HepG2 (cell line): ENCODE results near the gene ARFGEF3. TPM values are rescaled to one million over a fixed set of nuclear protein-coding genes. Genes with fewer than 3 reads are reported as not detected.

ENCODE experiments used
- BCL6 ChIP-seq: IDR thresholded peaks from 2 replicates; pipeline ENCODE4 v1.6.1; 2016; ENCODE audit warnings: missing genetic modification reagents, missing compliant biosample characterization
- EED ChIP-seq: sonication (generic); formaldehyde crosslinking; IDR thresholded peaks from 2 replicates; pipeline ENCODE4 v1.5.0; 2020; ENCODE audit warnings: mild to moderate bottlenecking, missing genetic modification reagents
- ETV6 ChIP-seq: sonication (generic); formaldehyde crosslinking; conservative IDR thresholded peaks from 2 replicates; pipeline ENCODE4 v1.4.0; 2020; ENCODE audit warnings: missing genetic modification reagents
- FOXK1 ChIP-seq: sonication (generic); formaldehyde crosslinking; IDR thresholded peaks from 2 replicates; pipeline ENCODE4 v1.4.0; 2020; ENCODE audit warnings: low read depth, missing genetic modification reagents, borderline replicate concordance
- GTF3A ChIP-seq: sonication (generic); formaldehyde crosslinking; conservative IDR thresholded peaks from 2 replicates; pipeline ENCODE4 v1.4.0; 2020; ENCODE audit warnings: mild to moderate bottlenecking, missing genetic modification reagents
- KAT8 ChIP-seq: IDR thresholded peaks from 2 replicates; pipeline ENCODE4 v1.6.1; 2016; ENCODE audit warnings: missing genetic modification reagents, missing compliant biosample characterization
- SNAI1 ChIP-seq: sonication (generic); formaldehyde crosslinking; IDR thresholded peaks from 2 replicates; pipeline ENCODE4 v1.5.0; 2020; ENCODE audit warnings: mild to moderate bottlenecking, missing genetic modification reagents, borderline replicate concordance
- TAF15 ChIP-seq: fragments of 200-400 bp; formaldehyde crosslinking; IDR thresholded peaks from one replicate; pipeline ENCODE4 v1.6.1; 2018; ENCODE audit warnings: mild to moderate bottlenecking, low read depth, low read length; ENCODE audit not compliant: poor library complexity, severe bottlenecking
- THAP11 ChIP-seq: IDR thresholded peaks from 2 replicates; pipeline ENCODE4 v1.6.1; 2016; ENCODE audit warnings: missing biosample characterization, missing genetic modification reagents
- TP53 ChIP-seq: sonication (generic); formaldehyde crosslinking; conservative IDR thresholded peaks from 2 replicates; pipeline ENCODE4 v1.4.0; 2020; ENCODE audit warnings: missing genetic modification reagents
- ZFAT ChIP-seq: sonication (generic); formaldehyde crosslinking; conservative IDR thresholded peaks from 2 replicates; pipeline ENCODE4 v1.8.1; 2023; ENCODE audit warnings: missing genetic modification reagents, inconsistent platforms
- ZFP90 ChIP-seq: sonication (generic); formaldehyde crosslinking; IDR thresholded peaks from 2 replicates; pipeline ENCODE4 v1.8.0; 2022; ENCODE audit warnings: missing genetic modification reagents, mild to moderate bottlenecking, inconsistent platforms, borderline replicate concordance
- ZFY ChIP-seq: sonication (generic); formaldehyde crosslinking; IDR thresholded peaks from 2 replicates; pipeline ENCODE4 v1.4.0; 2020; ENCODE audit warnings: missing genetic modification reagents
- ZFYVE20 ChIP-seq: sonication (generic); formaldehyde crosslinking; IDR thresholded peaks from 2 replicates; pipeline ENCODE4 v1.8.0; 2023; ENCODE audit warnings: low read depth, mild to moderate bottlenecking, moderate library complexity, missing genetic modification reagents, borderline replicate concordance
- ZIK1 ChIP-seq: sonication (generic); formaldehyde crosslinking; IDR thresholded peaks from 2 replicates; pipeline ENCODE4 v1.5.0; 2020; ENCODE audit warnings: mild to moderate bottlenecking, low read depth, missing genetic modification reagents, borderline replicate concordance
- ZNF558 ChIP-seq: sonication (generic); formaldehyde crosslinking; IDR thresholded peaks from 2 replicates; pipeline ENCODE4 v1.9.0; 2022; ENCODE audit warnings: mild to moderate bottlenecking, missing genetic modification reagents, borderline replicate concordance
- ZNF607 ChIP-seq: sonication (generic); formaldehyde crosslinking; IDR thresholded peaks from 2 replicates; pipeline ENCODE4 v1.5.1; 2020; ENCODE audit warnings: missing genetic modification reagents, mild to moderate bottlenecking, borderline replicate concordance
- polyA plus RNA-seq, 8 experiments: library from polyadenylated mRNA; depleted of rRNA in 3 of 8; stranded (reverse) in 7 of 8; unstranded in 1 of 8; fragments of >200 nt; fragmentation: Illumina TruSeq in 4 of 8; extraction: Trizol in 4 of 8; gene quantifications; 2 replicates each; pipeline versions ENCODE4 v1.2.1 to v1.2.3, GENCODE V29; 2011 to 2016; ENCODE audit warnings: low read depth in 4 of 8, missing spikeins in 1 of 8, mixed read lengths in 1 of 8; ENCODE audit not compliant: insufficient read depth in 1 of 8
- total RNA-seq, 5 experiments: library from RNA; depleted of rRNA; stranded (reverse); fragments of >200 nt; fragmentation: Illumina TruSeq; extraction: Trizol; gene quantifications; 2 replicates each; pipeline ENCODE4 v1.2.3, GENCODE V29; 2016; ENCODE audit warnings: low read depth in 1 of 5
- TF ChIP-seq, protein P1 (sequence below): sonication (generic); formaldehyde crosslinking; IDR thresholded peaks from 2 replicates; pipeline ENCODE4 v1.4.0; 2020; ENCODE audit warnings: low read depth, mild to moderate bottlenecking, missing genetic modification reagents
- TF ChIP-seq, protein P2 (sequence below): sonication (generic); formaldehyde crosslinking; conservative IDR thresholded peaks from 2 replicates; pipeline ENCODE4 v1.4.0; 2020; ENCODE audit warnings: missing genetic modification reagents
- TF ChIP-seq, protein P3 (sequence below): sonication (generic); formaldehyde crosslinking; IDR thresholded peaks from 2 replicates; pipeline ENCODE4 v1.9.0; 2021; ENCODE audit warnings: missing genetic modification reagents, borderline replicate concordance
- TF ChIP-seq, protein P4 (sequence below): sonication (generic); formaldehyde crosslinking; IDR thresholded peaks from 2 replicates; pipeline ENCODE4 v1.4.0; 2020; ENCODE audit warnings: mild to moderate bottlenecking, missing genetic modification reagents, borderline replicate concordance

The ARFGEF3 gene
- total and polyA plus RNA-seq, 2 of the 13 experiments (the other 11 are each of a cell fraction or from before 2014, with no cell fraction given), result 0.60 to 2.6 TPM

DNA sequence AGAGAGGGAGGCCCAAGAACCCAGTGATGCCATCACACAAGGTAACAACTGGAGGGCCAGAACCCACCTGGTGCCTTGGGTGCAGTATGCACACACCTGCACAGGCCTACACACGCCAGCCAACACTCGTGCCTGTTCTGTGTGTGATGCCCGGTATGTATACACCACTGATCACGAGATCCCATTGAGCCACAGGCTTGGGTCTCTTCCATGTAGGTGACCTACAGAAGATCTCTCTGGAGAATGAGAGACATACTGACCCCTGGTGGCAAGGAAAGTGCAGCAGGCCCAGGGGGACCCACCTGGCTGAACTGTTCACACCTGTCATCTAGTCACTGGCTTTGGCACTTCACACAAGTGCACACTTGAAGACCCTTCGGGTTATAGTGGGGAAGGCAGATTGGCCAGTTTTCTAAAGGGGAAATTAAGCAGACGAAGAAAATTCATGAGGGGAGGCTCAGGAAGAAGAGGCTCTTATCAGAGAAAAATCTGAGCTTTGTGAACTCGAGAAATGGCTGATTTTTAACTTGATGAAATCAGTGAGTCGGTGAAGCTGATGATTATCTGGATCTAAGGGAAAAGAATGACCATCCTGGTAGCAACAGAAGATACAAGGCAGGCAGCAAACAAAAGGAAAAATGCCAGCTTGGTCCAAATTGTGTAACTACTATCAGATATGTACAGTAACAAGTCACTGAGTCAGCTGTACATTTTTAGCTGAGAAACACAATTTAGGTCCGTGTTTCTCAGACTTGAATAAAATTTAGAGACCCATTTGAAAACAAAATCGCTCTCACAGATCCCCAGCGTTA lies 125.6 kb downstream of the ARFGEF3 start (continued):
- TF ChIP-seq, protein P1, sequence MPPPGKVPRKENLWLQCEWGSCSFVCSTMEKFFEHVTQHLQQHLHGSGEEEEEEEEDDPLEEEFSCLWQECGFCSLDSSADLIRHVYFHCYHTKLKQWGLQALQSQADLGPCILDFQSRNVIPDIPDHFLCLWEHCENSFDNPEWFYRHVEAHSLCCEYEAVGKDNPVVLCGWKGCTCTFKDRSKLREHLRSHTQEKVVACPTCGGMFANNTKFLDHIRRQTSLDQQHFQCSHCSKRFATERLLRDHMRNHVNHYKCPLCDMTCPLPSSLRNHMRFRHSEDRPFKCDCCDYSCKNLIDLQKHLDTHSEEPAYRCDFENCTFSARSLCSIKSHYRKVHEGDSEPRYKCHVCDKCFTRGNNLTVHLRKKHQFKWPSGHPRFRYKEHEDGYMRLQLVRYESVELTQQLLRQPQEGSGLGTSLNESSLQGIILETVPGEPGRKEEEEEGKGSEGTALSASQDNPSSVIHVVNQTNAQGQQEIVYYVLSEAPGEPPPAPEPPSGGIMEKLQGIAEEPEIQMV (CRISPR knock-in tag), result no peak
- TF ChIP-seq BCL6 (CRISPR knock-in tag) (no peak), ZFY (CRISPR knock-in tag) (peak; percentile 25; the same call in 1 of the 2 replicates), ETV6 (no peak), SNAI1 (no peak), KAT8 (CRISPR knock-in tag) (0 out of 2 replicates have a peak, but pooled peaks have one; percentile 37), ZFP90 (no peak), EED (CRISPR knock-in tag) (no peak), ZIK1 (CRISPR knock-in tag) (no peak), ZFAT (no peak), ZNF558 (CRISPR knock-in tag) (no peak), GTF3A (CRISPR knock-in tag) (no peak), TP53 (CRISPR knock-in tag) (no peak), ZFYVE20 (CRISPR knock-in tag) (no peak), ZNF607 (0 out of 2 replicates have a peak, but pooled peaks have one; percentile 20), FOXK1 (no peak), TAF15 (no peak), THAP11 (CRISPR knock-in tag) (peak; percentile 52)
- TF ChIP-seq, protein P2, sequence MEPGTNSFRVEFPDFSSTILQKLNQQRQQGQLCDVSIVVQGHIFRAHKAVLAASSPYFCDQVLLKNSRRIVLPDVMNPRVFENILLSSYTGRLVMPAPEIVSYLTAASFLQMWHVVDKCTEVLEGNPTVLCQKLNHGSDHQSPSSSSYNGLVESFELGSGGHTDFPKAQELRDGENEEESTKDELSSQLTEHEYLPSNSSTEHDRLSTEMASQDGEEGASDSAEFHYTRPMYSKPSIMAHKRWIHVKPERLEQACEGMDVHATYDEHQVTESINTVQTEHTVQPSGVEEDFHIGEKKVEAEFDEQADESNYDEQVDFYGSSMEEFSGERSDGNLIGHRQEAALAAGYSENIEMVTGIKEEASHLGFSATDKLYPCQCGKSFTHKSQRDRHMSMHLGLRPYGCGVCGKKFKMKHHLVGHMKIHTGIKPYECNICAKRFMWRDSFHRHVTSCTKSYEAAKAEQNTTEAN (CRISPR knock-in tag), result no peak
- TF ChIP-seq, protein P3, sequence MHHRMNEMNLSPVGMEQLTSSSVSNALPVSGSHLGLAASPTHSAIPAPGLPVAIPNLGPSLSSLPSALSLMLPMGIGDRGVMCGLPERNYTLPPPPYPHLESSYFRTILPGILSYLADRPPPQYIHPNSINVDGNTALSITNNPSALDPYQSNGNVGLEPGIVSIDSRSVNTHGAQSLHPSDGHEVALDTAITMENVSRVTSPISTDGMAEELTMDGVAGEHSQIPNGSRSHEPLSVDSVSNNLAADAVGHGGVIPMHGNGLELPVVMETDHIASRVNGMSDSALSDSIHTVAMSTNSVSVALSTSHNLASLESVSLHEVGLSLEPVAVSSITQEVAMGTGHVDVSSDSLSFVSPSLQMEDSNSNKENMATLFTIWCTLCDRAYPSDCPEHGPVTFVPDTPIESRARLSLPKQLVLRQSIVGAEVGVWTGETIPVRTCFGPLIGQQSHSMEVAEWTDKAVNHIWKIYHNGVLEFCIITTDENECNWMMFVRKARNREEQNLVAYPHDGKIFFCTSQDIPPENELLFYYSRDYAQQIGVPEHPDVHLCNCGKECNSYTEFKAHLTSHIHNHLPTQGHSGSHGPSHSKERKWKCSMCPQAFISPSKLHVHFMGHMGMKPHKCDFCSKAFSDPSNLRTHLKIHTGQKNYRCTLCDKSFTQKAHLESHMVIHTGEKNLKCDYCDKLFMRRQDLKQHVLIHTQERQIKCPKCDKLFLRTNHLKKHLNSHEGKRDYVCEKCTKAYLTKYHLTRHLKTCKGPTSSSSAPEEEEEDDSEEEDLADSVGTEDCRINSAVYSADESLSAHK, result no peak
- TF ChIP-seq, protein P4, sequence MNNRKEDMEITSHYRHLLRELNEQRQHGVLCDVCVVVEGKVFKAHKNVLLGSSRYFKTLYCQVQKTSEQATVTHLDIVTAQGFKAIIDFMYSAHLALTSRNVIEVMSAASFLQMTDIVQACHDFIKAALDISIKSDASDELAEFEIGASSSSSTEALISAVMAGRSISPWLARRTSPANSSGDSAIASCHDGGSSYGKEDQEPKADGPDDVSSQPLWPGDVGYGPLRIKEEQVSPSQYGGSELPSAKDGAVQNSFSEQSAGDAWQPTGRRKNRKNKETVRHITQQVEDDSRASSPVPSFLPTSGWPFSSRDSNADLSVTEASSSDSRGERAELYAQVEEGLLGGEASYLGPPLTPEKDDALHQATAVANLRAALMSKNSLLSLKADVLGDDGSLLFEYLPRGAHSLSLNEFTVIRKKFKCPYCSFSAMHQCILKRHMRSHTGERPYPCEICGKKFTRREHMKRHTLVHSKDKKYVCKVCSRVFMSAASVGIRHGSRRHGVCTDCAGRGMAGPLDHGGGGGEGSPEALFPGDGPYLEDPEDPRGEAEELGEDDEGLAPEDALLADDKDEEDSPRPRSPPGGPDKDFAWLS, result no peak
